DND-41 (cell line): ENCODE measurements around the gene SLC24A3.

Experiments used
- ATAC-seq: fragments of 200-7000 bp; cut with Tn5 transposase; 3 replicates; pipeline ENCODE4 v1.9.1; 2021; ENCODE audit warnings: low read depth; ENCODE audit not compliant: insufficient read depth
- DNase-seq: peaks from one replicate; pipeline ENCODE4 v3.0.0-alpha.2; 2020
- H2AFZ ChIP-seq: 2 replicates; pipeline ENCODE4 v1.6.0; 2012; ENCODE audit warnings: low read depth, low read length
- H3K27ac ChIP-seq: 2 replicates; pipeline ENCODE4 v1.5.1; 2012; ENCODE audit warnings: low read length, inconsistent platforms
- H3K27me3 ChIP-seq: fragments of 200-600 bp; sonication (generic); 2 replicates; pipeline ENCODE4 v1.6.0; 2012; ENCODE audit warnings: low read length, mild to moderate bottlenecking, inconsistent platforms; ENCODE audit not compliant: insufficient read depth, poor library complexity
- H3K36me3 ChIP-seq: 2 replicates; pipeline ENCODE4 v1.5.1; 2012; ENCODE audit warnings: low read length, inconsistent platforms; ENCODE audit not compliant: insufficient read depth
- H3K4me1 ChIP-seq: 2 replicates; pipeline ENCODE4 v1.5.1; 2012; ENCODE audit warnings: mild to moderate bottlenecking, low read length; ENCODE audit not compliant: insufficient read depth
- H3K4me2 ChIP-seq: 2 replicates; pipeline ENCODE4 v1.6.0; 2012; ENCODE audit warnings: mild to moderate bottlenecking, moderate library complexity, low read length, inconsistent platforms; ENCODE audit not compliant: insufficient read depth
- H3K4me3 ChIP-seq, 2 experiments: fragments of 200-600 bp in 1 of 2; shearing (Covaris generic) in 1 of 2; 2 replicates each; pipeline ENCODE4 v1.5.1; 2012 to 2016; ENCODE audit warnings: inconsistent platforms in 2 of 2, low read length in 2 of 2, mild to moderate bottlenecking in 2 of 2, low read depth in 1 of 2, moderate library complexity in 1 of 2
- H3K79me2 ChIP-seq: 2 replicates; pipeline ENCODE4 v1.6.0; 2012; ENCODE audit warnings: low read length, inconsistent platforms; ENCODE audit not compliant: insufficient read depth
- H3K9ac ChIP-seq: 2 replicates; pipeline ENCODE4 v1.6.0; 2012; ENCODE audit warnings: low read depth, mild to moderate bottlenecking, inconsistent platforms, low read length, moderate library complexity
- H3K9me3 ChIP-seq: 2 replicates; pipeline ENCODE4 v1.5.1; 2012; ENCODE audit warnings: low read length, moderate library complexity, mild to moderate bottlenecking, inconsistent platforms; ENCODE audit not compliant: insufficient read depth, severe bottlenecking
- H4K20me1 ChIP-seq: 2 replicates; pipeline ENCODE4 v1.6.0; 2012; ENCODE audit warnings: low read length; ENCODE audit not compliant: insufficient read depth
- EZH2 ChIP-seq: IDR thresholded peaks from 3 replicates; pipeline ENCODE4 v1.6.1; 2012; ENCODE audit warnings: borderline replicate concordance, low read depth, mild to moderate bottlenecking, moderate library complexity, low read length, inconsistent platforms; ENCODE audit not compliant: severe bottlenecking
- TF ChIP-seq, protein P1 (sequence below): IDR thresholded peaks from 2 replicates; pipeline ENCODE4 v1.5.1; 2012; ENCODE audit warnings: borderline replicate concordance, low read length, moderate library complexity, mild to moderate bottlenecking; ENCODE audit not compliant: poor library complexity, severe bottlenecking; ENCODE audit errors: extremely low read depth

Gene SLC24A3

DNA sequence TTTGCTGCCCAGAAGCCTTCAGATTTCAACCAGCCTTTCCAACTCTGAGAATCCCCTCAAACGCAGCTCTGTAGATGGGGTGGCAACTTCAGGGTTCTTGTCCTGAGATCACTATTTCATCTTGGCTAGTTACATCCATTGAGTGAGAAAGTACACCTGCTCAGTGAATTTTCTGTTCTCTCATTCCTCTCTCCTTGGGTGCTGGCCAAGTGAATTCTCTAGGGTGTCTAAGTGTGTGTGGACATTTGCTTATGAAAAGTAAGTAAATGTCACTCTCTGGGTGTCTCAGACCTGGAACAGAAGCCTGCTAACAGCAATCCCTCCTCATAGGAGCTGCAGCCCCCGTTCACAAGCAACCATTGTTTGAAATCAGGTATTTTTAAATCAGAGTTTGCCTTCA, 549.4 kb downstream of the SLC24A3 start:
- no peak overlapping the region for H3K9ac ChIP-seq
- H3K27ac ChIP-seq: no peak overlapping the region
- no peaks in the 10 kb centered on the region for H3K4me1 ChIP-seq
- no peaks in the 10 kb centered on the region for H3K9me3 ChIP-seq
- no peak overlapping the region for H2AFZ ChIP-seq
- ATAC-seq (no peak), DNase-seq (no peak)
- TF ChIP-seq, protein P1, sequence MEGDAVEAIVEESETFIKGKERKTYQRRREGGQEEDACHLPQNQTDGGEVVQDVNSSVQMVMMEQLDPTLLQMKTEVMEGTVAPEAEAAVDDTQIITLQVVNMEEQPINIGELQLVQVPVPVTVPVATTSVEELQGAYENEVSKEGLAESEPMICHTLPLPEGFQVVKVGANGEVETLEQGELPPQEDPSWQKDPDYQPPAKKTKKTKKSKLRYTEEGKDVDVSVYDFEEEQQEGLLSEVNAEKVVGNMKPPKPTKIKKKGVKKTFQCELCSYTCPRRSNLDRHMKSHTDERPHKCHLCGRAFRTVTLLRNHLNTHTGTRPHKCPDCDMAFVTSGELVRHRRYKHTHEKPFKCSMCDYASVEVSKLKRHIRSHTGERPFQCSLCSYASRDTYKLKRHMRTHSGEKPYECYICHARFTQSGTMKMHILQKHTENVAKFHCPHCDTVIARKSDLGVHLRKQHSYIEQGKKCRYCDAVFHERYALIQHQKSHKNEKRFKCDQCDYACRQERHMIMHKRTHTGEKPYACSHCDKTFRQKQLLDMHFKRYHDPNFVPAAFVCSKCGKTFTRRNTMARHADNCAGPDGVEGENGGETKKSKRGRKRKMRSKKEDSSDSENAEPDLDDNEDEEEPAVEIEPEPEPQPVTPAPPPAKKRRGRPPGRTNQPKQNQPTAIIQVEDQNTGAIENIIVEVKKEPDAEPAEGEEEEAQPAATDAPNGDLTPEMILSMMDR: no peak
- no peak for TF ChIP-seq EZH2
- no peaks in the 10 kb centered on the region for H3K36me3 ChIP-seq
- H3K27me3 ChIP-seq: no peaks in the 10 kb centered on the region
- H3K4me2 ChIP-seq: no peak overlapping the region
- no peak overlapping the region for H3K4me3 ChIP-seq
- no peaks in the 10 kb centered on the region for H3K79me2 ChIP-seq
- no peaks in the 10 kb centered on the region; the same call in 1 of the 2 replicates for H4K20me1 ChIP-seq

DNA sequence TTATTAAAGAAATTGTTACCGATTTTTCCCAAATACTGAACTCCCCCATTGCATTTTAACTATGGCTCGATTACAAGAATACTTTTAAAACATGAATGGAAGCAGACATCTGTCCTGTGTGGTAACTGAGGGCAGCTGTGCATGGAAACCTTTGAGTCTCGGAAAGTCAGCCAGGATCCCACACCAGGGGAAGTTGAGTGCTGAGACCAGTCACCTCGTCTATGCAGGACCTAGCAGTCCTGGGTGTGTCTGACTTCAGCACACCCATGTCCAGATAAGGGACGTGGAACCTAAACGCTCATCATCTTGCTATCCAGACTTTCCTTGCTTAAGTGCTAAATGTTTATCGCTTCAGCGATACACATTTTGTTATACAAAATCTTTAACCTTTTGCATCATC, 551.8 kb downstream of the SLC24A3 start:
- Histone ChIP-seq H3K27ac (no peak overlapping the region), H4K20me1 (no peaks in the 10 kb centered on the region), H3K9ac (no peak overlapping the region), H3K4me3 (no peak overlapping the region), H3K36me3 (no peaks in the 10 kb centered on the region), H2AFZ (no peak overlapping the region), H3K27me3 (no peaks in the 10 kb centered on the region), H3K79me2 (no peaks in the 10 kb centered on the region), H3K4me1 (no peaks in the 10 kb centered on the region), H3K4me2 (no peak overlapping the region), H3K9me3 (no peaks in the 10 kb centered on the region)
- TF ChIP-seq EZH2: no peak
- TF ChIP-seq, protein P1: no peak
- DNase-seq: no peak
- ATAC-seq: no peak

DNA sequence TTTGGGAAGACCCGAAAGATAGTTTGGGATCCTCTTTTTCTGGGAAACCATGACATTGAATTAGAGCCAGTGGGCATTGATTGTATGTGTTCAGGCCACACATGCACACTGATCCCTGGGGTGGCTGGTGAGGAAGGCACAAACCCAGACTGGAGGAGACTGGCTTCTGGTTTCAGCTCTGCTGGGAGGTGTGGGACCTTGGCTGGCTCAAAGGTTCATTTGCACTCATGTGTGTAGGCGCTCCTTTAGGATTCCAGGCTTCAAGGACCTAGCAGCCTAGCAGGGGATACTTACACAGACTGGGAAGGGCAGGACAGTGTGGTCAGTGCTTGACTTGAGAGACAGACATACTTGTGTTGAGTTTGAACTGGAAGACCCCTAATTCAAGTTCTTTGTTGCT, 552.8 kb downstream of the SLC24A3 start:
- no peak for TF ChIP-seq EZH2
- no peak overlapping the region for H3K27ac ChIP-seq

DNA sequence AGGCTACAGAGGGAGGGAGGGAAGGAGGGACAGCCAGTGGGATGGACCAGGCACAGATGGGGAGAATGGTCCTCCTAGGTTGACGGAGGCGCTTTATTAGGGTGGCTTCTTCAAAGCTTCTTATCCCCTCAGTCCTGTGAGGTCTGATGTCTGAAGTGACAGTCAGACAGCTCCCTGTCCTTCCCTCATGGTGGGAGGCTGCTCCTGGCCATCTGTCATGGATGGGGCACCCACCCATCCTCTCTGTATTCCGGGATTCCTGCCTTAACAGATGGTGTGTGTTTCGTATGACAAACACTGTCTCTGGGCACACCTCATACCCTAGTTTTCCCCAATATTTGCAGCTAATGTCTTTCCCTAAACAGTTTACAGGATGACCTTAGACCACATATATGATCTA, 553.5 kb downstream of the SLC24A3 start:
- Histone ChIP-seq H3K27me3 (no peaks in the 10 kb centered on the region), H3K9me3 (no peaks in the 10 kb centered on the region), H2AFZ (no peak overlapping the region), H4K20me1 (no peaks in the 10 kb centered on the region), H3K4me3 (no peak overlapping the region), H3K36me3 (no peaks in the 10 kb centered on the region), H3K79me2 (no peaks in the 10 kb centered on the region), H3K4me1 (no peaks in the 10 kb centered on the region), H3K27ac (no peak overlapping the region), H3K4me2 (no peak overlapping the region), H3K9ac (no peak overlapping the region)
- TF ChIP-seq EZH2: no peak
- TF ChIP-seq, protein P1: no peak
- ATAC-seq (no peak), DNase-seq (no peak)

More for the DNA sequence above, 552.8 kb downstream of the SLC24A3 start:
- ATAC-seq (no peak), DNase-seq (no peak)
- Histone ChIP-seq H3K79me2 (no peaks in the 10 kb centered on the region), H3K9ac (no peak overlapping the region), H4K20me1 (no peaks in the 10 kb centered on the region), H3K27me3 (no peaks in the 10 kb centered on the region), H3K4me2 (no peak overlapping the region), H2AFZ (no peak overlapping the region), H3K36me3 (no peaks in the 10 kb centered on the region), H3K4me1 (no peaks in the 10 kb centered on the region), H3K9me3 (no peaks in the 10 kb centered on the region), H3K4me3 (no peak overlapping the region)
